SK-N-SH (cell line): ENCODE measurements around the gene ABHD11.

Experiments used
- CHD2 ChIP-seq: fragments of 150-350 bp; IDR thresholded peaks from 2 replicates; pipeline ENCODE4 v1.6.1; 2018; ENCODE audit warnings: low read length; ENCODE audit not compliant: partially characterized antibody
- EP300 ChIP-seq, 2 experiments: IDR thresholded peaks; 2 replicates each; pipeline versions ENCODE4 v1.4.0 to v1.6.1; 2012; ENCODE audit warnings: borderline replicate concordance in 1 of 2, low read depth in 1 of 2, low read length in 1 of 2
- FOSL2 ChIP-seq: IDR thresholded peaks from 2 replicates; pipeline ENCODE4 v1.4.0; 2012; ENCODE audit warnings: low read depth, mild to moderate bottlenecking, moderate library complexity, borderline replicate concordance
- FOXJ3 ChIP-seq: sonication (generic); formaldehyde crosslinking; IDR thresholded peaks from 2 replicates; pipeline ENCODE4 v1.5.1; 2020; ENCODE audit warnings: mild to moderate bottlenecking, missing genetic modification reagents
- SIN3A ChIP-seq: IDR thresholded peaks from 2 replicates; pipeline ENCODE4 v1.6.1; 2012; ENCODE audit warnings: low read depth, mild to moderate bottlenecking, low read length, moderate library complexity, borderline replicate concordance
- SMC3 ChIP-seq: IDR thresholded peaks from 2 replicates; pipeline ENCODE4 v1.6.1; 2012; ENCODE audit warnings: low read depth, low read length, improper control_type of control experiment
- TAF1 ChIP-seq: IDR thresholded peaks from 2 replicates; pipeline ENCODE4 v1.6.1; 2012; ENCODE audit warnings: low read depth, mild to moderate bottlenecking, low read length, moderate library complexity, borderline replicate concordance
- TEAD4 ChIP-seq: IDR thresholded peaks from 2 replicates; pipeline ENCODE4 v1.4.0; 2012; ENCODE audit warnings: mild to moderate bottlenecking, borderline replicate concordance; ENCODE audit not compliant: insufficient read depth
- YY1 ChIP-seq: IDR thresholded peaks from 2 replicates; pipeline ENCODE4 v1.4.0; 2012; ENCODE audit warnings: low read depth, mild to moderate bottlenecking
- TF ChIP-seq, protein P1 (sequence below): fragments of 200-600 bp; sonication (generic); IDR thresholded peaks from 2 replicates; pipeline ENCODE4 v1.6.1; 2017; ENCODE audit warnings: antibody characterized with exemption, mild to moderate bottlenecking, moderate library complexity
- TF ChIP-seq, protein P2 (sequence below): IDR thresholded peaks from 2 replicates; pipeline ENCODE4 v1.4.0; 2012; ENCODE audit warnings: low read depth, borderline replicate concordance

DNA sequence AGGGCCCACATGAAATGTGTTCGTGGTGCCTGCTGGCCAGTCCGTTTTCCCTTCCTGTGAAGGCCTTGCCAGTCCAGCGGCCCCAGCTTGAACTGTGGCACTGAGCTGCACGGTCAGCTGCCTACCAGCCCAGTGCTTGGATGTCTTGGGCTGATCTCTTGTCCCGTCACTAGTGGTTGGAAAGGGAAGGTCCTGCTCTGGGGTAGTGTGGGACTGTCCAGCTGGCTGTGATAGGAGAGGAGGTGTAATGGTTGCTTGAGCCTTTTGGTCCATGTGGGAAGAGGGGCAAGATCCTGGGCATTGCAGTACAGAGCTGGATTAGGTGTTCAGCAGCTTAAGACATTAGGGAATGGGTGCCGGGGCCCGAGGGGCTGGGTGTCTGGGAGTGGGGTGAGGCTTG lies 40.2 kb downstream of the ABHD11 start:
- TF ChIP-seq, protein P1, sequence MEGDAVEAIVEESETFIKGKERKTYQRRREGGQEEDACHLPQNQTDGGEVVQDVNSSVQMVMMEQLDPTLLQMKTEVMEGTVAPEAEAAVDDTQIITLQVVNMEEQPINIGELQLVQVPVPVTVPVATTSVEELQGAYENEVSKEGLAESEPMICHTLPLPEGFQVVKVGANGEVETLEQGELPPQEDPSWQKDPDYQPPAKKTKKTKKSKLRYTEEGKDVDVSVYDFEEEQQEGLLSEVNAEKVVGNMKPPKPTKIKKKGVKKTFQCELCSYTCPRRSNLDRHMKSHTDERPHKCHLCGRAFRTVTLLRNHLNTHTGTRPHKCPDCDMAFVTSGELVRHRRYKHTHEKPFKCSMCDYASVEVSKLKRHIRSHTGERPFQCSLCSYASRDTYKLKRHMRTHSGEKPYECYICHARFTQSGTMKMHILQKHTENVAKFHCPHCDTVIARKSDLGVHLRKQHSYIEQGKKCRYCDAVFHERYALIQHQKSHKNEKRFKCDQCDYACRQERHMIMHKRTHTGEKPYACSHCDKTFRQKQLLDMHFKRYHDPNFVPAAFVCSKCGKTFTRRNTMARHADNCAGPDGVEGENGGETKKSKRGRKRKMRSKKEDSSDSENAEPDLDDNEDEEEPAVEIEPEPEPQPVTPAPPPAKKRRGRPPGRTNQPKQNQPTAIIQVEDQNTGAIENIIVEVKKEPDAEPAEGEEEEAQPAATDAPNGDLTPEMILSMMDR: no peak
- no peak for TF ChIP-seq SIN3A
- TF ChIP-seq FOSL2: no peak
- TF ChIP-seq EP300 (IDR thresholded peaks at IDR 0.05; ENCODE audit: borderline replicate concordance in 1 of 2, low read depth in 1 of 2, low read length in 1 of 2): no peak
- TF ChIP-seq TEAD4: no peak
- no peak for TF ChIP-seq FOXJ3 (CRISPR knock-in tag)
- no peak for TF ChIP-seq CHD2
- TF ChIP-seq SMC3: no peak
- TF ChIP-seq YY1: no peak
- TF ChIP-seq, protein P2, sequence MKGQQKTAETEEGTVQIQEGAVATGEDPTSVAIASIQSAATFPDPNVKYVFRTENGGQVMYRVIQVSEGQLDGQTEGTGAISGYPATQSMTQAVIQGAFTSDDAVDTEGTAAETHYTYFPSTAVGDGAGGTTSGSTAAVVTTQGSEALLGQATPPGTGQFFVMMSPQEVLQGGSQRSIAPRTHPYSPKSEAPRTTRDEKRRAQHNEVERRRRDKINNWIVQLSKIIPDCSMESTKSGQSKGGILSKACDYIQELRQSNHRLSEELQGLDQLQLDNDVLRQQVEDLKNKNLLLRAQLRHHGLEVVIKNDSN: no peak
- no peak for TF ChIP-seq TAF1
